Islet precursor cell (in vitro differentiated cells): ENCODE results near the gene STX1B.
A peak's percentile ranks its signal among the peaks of the same experiment; 100 is the strongest.

Experiments
- DNase-seq: peaks from one replicate; pipeline ENCODE4 v3.0.0-alpha.2; 2018

STX1B gene

DNA sequence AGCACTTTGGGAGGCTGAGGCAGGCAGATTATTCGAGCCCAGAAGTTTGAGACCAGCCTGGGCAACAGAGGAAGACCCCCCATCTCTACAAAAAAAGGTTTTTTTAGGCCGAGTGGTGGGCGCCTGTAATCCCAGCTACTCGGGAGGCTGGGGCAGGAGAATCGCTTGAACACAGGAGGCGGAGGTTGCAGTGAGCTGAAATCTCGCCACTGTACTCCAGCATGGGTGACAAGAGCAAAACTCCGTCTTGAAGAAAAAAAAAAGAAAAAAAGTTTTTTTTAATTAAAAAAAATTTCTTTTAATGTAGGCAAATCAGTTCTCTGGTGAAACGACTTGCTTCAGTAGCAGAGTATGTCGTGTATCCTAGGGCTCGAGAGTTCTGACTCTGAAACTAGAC lies 14.5 kb downstream of the STX1B start:
- no peak for DNase-seq

DNA sequence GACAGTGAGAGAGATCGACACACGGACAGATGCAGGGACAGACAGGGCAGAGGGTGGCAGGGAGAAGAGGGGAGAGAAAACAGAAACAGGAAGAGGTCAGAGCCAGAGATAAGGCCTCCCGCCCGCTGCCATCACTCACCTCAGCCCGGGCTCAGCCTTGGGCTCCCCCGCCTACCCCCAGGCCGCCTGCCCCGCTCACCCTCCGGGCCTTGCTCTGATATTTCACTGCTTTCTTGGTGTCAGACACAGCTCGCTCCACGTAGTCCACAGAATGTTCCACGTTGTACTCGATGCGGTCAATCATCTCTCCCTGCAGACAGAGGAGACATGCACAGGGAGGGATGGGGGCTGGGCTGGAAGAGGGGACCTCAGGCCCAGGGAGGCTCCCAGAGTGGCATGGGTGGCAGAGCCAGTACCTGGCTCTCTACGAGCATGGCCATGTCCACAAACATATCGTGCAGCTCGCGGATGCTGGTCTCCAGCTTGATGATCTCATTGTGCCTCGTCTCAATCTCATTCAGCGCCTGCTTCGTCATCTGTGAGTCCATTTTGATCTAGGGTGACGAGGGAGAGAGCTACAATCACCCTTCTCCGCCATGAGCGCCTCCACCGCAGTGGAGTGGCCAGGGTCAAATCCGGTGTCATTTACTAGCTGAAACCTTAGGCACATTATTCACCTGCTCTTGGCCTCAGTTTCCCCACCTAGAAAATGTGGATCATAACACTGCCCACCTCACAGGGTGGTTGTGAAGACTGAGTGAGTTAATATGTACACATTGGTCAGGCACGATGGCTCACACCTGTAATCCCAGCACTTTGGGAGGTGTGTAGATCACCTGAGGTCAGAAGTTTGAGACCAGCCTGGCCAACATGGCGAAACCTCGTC lies 17.3 kb downstream of the STX1B start:
- DNase-seq = peak; percentile 54

DNA sequence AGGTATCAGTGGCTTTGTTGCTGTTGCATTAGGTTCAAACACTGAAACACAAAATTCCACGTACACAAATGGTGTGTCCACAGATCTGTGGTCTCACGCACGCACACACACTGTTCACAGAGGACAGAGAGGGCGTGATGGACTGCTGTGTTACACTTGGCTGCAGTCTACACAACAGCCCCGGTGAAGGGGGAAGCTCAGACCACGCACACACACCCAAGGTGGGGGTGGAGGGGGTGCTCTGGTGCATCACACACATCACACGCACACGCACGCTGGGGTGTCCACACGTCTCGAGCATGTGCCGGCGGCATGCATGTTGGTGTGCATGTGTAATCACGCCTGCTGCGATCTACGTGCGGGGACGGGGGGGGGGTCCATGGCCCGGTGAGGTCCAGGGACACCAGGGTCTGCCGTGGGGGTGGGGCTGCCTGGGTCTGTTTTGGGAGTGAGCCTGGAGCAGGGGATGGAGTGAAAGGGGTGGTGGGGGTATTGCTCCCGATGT lies 18.1 kb downstream of the STX1B start:
- no peak for DNase-seq

DNA sequence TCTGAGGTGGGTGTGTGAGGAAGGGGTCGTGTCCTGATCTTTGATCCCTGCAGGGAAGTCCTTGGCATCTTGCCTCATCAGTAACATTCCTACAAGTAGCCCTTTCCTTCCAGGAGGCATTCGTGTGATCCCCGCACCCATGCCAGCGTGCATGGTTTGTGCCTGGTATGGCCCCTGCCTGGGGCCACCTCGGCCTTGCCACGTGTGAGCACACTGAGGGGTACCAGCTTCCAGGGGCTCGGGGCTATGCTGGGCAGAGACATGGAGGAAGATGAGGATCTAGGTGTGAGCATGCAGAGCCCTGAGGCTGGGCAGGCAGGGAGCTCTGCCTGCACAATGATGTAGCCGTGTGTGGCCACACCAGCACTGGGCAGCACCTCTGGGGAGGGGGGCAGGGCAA lies 19.4 kb downstream of the STX1B start:
- DNase-seq = no peak

DNA sequence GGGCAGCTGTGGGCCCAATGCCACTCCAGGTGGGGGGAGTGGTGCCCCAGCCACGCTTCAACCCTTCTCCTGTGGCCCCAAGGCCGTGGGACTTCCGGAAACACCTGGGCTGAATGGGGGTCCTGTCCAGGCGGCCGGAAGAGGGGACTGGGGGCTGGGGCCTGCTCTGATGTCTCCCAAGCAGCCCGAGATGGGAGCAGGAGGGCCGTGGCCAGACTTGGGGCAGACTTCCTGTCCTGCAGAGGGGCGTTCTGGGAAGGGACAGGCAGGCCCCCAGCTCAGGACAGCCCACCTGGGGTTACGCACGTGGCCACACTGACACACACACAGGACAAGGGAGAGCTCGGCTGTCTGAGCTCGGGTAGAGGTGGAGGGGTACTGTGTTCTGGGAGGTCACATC lies 20.3 kb downstream of the STX1B start:
- no peak for DNase-seq

DNA sequence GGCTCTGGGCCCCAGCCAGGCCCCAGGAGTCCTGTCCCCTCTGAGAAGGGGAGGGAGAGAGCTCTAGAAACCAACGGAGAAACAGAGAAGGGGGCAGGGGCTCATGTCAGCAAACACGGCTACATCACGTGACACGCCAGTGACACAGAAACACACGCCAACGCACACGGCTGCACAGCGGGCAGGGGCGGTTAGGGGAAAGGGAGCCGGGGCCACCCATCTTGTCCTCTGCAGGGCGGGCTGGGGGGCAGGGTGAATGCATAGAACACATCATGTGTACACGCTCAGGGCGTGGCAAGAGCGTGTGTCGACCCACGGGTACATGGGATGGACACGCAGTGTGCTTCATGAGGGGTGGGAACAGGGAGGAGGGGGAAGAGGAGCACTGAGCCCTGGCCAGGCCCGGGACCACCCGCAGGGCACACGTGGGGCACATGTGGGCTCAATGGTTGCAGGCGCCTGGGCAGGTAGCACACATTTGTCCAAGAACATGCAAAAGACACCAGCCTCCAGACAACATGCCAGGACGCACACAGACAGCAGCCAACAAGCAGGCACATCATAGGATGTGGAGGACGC lies 20.9 kb downstream of the STX1B start:
- DNase-seq = no peak

DNA sequence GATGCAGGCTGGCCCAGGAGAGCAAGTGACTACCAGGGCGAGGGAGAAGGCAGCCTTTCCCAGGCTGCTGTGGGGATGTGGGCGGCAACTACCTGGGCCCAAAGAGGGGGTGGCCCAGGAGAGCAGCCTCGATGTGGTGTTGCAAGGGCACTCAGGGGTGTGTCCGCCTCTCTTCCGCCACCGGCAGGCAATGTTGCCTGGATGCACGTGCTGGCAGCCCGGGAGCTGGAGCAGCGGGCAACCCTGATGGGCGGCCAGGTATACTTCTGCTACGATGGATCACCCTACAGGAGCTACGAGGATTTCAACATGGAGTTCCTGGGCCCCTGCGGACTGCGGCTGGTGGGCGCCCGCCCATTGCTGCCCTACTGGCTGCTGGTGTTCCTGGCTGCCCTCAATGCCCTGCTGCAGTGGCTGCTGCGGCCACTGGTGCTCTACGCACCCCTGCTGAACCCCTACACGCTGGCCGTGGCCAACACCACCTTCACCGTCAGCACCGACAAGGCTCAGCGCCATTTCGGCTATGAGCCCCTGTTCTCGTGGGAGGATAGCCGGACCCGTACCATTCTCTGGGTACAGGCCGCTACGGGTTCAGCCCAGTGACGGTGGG lies 22.8 kb downstream of the STX1B start:
- no peak for DNase-seq

DNA sequence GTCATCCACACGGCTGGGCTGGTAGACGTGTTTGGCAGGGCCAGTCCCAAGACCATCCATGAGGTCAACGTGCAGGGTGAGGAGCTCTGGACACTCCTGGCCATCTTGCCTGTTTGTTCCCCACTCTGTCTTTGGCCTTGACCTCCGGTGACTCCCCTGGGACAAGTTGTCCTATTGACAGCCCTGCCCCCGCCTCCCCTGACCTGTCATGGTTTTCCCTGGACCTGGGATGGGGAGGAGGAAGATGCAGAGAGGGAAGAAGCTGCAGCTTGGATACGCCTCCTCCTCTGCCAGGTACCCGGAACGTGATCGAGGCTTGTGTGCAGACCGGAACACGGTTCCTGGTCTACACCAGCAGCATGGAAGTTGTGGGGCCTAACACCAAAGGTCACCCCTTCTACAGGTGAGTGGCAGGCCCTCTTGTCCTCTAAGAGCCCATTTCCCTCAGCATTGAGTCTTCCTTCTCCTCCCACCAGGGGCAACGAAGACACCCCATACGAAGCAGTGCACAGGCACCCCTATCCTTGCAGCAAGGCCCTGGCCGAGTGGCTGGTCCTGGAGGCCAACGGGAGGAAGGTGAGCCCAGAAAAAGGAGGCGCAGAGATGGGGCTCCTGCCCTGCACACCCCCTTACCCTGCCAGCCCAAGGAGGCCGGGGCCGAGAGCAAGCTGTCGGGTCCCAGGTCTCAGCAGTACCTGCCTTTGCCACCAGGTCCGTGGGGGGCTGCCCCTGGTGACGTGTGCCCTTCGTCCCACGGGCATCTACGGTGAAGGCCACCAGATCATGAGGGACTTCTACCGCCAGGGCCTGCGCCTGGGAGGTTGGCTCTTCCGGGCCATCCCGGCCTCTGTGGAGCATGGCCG lies 24.1 kb downstream of the STX1B start:
- DNase-seq = no peak

DNA sequence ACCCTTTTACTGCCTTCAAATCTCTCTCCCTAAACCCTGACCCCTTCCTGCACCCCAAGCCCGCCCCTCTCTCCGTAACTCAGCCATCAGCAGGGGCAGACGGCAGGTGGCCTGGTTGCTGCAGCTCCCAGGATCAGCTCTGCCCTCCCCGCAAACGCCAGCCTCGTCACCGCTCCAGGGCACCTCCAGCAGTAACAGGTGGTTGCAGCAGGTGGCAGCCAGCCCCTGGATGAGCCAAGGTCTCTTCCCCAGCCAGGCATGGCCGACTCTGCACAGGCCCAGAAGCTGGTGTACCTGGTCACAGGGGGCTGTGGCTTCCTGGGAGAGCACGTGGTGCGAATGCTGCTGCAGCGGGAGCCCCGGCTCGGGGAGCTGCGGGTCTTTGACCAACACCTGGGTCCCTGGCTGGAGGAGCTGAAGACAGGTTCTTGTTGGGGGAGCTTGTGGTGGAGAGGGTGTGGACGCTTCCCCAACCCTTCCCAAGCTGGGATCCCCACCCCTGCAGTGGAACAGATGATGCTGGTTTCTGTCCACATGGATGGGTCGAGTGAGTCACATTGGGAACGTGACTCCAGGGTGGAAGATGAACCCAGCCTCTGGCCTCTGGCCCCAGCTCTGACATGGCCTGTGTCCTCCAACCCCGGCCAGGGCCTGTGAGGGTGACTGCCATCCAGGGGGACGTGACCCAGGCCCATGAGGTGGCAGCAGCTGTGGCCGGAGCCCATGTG lies 24.9 kb downstream of the STX1B start:
- DNase-seq = no peak

DNA sequence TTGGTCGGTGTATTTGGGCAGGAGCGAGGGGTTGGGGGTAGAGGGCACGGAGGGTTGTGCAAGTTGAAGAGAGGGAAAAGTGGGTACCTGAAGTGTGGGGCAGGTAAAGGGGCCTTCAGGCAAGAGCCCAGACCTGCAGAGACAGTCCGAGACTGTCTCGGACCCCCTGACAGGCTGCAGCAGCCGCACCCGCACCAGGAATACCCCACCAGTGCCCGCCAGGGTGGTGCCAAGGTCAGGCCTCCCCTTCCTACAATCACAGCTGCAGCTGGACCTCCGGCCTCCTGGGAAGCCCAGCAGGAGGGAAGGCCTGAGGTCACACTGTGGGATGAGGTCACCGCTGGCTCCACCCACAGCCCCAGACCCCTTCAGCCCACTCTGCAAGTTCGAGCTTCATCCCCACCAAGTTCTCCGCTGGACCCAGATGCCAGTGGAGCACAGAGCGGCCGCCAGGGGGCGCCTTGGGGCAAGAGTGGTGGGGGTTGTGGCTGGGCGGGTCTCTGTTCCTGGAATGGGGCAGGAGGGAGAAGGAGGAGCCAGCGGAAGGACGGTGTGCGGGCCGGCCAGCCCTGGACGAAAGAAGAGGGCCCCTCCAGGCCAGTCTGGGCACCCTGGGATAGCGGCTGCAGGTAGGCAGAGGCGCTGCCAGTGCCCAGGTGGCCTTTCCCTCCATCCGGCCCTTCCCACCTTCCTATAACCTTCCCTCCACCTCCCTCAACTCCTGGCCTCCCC lies 25.6 kb downstream of the STX1B start, which contains the start of gene HSD3B7:
Gene HSD3B7 (plus strand): TSS at position 539 of the 732 bp plus-strand sequence. CDS start 452 bp downstream, outside the sequence.
- peak; percentile 99 for DNase-seq

DNA sequence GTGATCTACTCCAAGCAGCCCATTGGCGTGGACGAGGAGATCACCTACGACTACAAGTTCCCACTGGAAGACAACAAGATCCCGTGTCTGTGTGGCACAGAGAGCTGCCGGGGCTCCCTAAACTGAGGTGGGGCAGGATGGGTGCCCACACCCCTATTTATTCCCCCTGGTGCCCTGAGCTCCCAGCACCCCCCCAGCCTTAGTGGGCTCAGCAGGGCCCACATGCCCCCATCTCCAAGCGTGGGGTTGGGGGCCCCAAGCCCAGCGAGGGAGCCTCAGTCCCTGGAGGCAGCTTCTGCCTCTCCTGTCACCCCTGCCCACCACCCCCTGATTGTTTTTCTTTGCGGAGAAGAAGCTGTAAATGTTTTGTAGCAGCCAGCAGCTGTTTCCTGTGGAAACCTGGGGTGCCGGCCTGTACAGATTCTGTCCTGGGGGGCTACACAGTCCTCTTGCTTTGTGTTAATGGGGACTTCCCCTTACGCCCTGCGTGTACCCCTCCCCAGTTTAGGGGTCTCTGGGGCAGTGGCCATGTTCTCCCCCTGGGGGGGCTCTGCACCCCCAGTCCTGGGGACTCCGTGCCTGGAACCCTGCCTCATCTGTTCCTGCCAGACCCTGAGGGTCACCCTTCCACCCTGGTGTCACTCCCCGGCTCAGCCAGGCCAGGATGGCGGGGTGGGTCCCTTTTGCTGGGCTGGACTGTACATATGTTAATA lies 26.4 kb downstream of the STX1B start:
- DNase-seq = no peak

DNA sequence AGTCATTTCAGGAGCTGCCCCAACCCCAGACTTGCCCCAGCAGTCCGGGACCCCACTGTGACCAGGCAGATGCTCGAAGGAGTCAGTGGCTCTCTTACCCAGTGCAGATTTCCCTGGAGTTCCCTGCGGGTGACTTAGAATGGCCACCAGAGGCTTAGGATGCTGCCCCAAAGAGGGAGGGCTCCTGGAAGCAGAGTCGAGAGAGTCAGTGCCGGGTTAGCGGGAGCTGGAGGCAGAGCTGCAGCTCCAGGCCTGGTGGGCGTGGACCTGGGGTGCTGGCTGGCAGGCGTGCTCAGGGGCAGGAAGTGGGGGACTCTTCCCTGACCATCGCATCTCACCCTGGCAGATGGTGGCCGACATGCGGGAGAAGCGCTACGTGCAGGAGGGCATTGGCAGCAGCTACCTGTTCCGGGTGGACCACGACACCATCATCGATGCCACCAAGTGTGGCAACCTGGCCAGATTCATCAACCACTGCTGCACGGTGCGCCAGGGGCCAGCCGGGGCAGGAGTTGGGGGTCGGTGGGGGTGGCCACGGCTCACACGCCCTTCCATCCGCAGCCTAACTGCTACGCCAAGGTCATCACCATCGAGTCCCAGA lies 27.0 kb downstream of the STX1B start:
- DNase-seq = no peak

DNA sequence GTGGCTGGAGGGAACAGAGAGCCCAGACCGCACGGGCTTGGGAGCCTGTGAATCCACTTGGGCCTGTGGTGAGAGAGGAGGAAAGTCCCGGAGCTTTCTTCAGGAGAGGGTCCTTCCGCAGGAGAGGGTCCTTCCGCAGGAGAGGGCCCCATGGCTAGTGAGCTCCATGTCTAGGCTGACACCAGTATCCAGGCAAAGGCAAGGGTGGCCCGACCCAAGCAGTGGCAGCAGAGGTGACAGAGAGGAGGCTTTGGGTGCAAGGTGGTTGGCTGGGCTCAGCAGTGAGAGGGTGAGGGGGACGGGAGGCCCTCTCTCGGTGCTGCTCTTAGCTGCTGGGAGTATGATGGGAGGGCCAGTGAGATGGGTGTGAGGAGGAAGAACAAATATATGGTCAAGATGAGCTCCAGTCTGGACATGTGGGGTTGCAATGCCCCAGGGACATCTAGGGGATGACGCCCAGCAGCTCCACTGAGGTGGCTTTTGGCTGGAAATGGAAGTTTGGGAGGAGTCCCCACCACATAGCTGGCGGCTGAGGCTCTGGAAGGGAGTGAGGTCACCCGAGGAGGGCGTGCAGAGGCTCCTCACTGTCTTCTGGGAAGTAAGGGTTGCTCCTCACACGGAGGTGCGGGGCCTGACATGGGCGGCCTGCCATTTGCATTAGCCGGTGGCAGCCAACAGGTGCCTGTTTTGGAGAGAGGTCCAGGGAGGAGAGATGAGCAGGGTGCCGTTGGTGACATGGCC lies 27.7 kb downstream of the STX1B start:
- DNase-seq = no peak

DNA sequence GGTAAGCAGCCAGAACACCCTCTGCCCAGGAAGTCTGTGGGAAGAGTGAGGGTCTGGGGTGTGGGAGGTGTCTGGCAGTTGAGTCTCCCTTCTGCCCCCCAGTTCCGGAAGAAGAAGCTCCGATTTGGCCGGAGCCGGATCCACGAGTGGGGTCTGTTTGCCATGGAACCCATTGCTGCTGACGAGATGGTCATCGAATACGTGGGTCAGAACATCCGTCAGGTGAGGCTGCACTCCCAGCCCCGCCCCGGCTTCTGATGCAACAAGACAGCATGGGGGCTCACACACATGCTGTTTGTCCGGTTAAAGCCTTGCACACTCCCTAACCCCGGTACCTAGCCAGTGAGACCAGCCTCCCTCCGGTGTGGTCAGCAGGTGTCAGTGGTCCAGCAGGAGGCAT lies 29.5 kb downstream of the STX1B start:
- no peak for DNase-seq

DNA sequence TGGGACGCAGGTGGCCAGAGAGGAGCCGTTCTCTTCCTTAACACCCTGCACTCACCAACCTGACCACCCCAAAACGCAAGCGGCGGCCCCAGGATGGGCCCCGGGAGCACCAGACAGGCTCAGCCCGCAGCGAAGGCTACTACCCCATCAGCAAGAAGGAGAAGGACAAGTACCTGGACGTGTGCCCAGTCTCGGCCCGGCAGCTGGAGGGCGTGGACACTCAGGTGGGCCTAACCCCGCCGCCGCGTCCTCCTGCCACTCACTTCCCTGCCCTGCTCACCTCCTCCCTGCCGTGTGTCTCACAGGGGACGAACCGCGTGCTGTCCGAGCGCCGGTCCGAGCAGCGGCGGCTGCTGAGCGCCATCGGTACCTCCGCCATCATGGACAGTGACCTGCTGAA lies 30.0 kb downstream of the STX1B start:
- DNase-seq = no peak

DNA sequence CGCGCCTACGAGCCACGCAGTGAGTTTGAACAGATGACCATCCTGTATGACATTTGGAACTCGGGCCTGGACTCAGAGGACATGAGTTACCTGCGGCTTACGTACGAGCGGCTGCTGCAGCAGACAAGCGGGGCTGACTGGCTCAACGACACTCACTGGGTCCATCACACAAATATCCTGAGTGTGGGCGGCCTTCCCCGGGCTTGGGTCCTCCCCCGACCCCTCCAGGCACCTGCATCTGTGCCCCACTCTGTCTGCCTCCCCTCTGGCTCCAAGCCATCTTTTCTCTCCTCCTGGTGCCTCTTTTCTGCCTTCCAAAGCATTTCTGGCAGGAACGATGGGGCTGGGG lies 30.4 kb downstream of the STX1B start:
- DNase-seq = no peak

DNA sequence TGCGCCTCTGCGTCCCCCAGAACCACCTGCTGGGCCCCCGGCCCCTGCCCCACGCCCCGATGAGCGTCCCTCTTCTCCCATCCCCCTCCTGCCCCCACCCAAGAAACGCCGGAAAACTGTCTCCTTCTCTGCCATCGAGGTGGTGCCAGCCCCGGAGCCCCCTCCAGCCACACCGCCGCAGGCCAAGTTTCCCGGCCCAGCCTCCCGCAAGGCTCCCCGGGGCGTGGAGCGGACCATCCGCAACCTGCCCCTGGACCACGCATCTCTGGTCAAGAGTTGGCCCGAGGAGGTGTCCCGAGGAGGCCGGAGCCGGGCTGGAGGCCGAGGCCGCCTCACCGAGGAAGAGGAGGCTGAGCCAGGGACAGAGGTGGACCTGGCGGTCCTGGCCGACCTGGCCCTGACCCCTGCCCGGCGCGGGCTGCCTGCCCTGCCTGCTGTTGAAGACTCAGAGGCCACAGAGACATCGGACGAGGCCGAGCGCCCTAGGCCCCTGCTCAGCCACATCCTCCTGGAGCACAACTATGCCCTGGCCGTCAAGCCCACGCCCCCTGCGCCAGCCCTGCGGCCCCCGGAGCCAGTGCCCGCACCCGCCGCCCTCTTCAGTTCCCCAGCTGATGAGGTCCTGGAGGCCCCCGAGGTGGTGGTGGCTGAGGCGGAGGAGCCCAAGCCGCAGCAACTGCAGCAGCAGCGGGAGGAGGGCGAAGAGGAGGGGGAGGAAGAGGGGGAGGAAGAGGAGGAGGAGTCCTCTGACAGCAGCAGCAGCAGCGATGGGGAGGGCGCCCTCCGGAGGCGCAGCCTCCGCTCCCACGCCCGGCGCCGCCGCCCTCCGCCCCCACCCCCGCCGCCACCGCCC lies 31.0 kb downstream of the STX1B start:
- no peak for DNase-seq

DNA sequence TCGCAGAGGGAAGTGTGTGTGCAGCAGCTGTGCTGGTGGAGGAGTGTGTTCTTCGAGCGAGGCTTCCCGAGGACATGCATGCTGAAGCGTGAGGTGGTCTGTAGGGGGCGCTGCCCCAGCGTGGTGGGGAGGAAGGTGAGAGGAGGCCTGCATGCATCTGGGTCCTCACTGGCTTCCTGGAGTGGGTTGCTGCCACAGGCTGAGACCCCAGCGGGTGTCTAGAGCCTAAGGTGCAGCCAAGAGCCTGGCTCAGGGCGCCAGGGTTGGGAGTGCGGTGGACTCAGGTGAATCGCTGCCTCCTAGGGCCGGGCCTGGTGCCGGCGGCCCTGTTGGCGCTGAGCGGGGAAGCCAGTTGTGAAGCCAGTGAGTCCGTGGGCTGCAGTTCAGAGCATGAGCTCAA lies 32.9 kb downstream of the STX1B start:
- DNase-seq = no peak

DNA sequence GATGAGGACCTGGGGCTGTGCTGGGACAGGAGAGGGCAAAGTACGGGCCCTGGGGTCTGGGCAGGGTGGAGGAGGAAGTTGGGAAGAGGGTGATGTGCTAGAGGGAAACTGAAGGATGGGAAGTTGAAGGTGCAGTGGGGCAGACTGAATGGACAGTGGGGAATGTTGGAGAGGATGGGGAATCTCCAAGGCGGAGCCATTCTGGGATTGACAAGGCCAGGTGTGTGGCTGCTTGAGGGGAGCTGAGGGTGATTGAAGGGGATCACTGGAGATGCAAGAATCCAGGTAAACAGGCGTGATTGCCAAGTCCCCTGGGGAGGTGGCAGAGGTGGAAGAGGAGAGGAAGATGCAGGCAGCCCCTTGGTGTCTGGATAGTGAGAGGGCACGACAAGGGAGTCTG lies 34.0 kb downstream of the STX1B start:
- no peak for DNase-seq
